MM.1S (cell line): ENCODE data around the gene ITIH4.

Experiments
- DNase-seq: peaks from one replicate; pipeline ENCODE4 v3.0.0-alpha.2; 2015
- H2AFZ ChIP-seq: fragments of 300-600 bp; sonication (generic); 2 replicates; pipeline ENCODE4 v1.6.0; 2016; ENCODE audit warnings: antibody characterized with exemption, low read length
- H3F3A ChIP-seq: fragments of 300-600 bp; sonication (generic); 2 replicates; pipeline ENCODE4 v1.6.1; 2016; ENCODE audit warnings: mild to moderate bottlenecking, antibody characterized with exemption, low read length, moderate library complexity, mixed read lengths; ENCODE audit not compliant: insufficient read depth
- H3K27ac ChIP-seq: fragments of 300-600 bp; sonication (generic); 2 replicates; pipeline ENCODE4 v1.5.1; 2016; ENCODE audit warnings: mild to moderate bottlenecking, low read length
- H3K27me3 ChIP-seq: fragments of 300-600 bp; sonication (generic); replicated peaks from 2 replicates; pipeline ENCODE4 v1.6.0; 2016; ENCODE audit warnings: low read length; ENCODE audit not compliant: insufficient read depth
- H3K36me3 ChIP-seq: fragments of 300-600 bp; sonication (generic); replicated peaks from 2 replicates; pipeline ENCODE4 v1.6.1; 2016; ENCODE audit warnings: mild to moderate bottlenecking, low read length, mixed read lengths; ENCODE audit not compliant: insufficient read depth
- H3K4me1 ChIP-seq: fragments of 300-600 bp; sonication (generic); 2 replicates; pipeline ENCODE4 v1.6.1; 2016; ENCODE audit warnings: low read length, mixed read lengths
- H3K4me2 ChIP-seq: fragments of 300-600 bp; sonication (generic); 2 replicates; pipeline ENCODE4 v1.6.0; 2016; ENCODE audit warnings: low read depth, low read length
- H3K4me3 ChIP-seq: fragments of 300-600 bp; sonication (generic); 2 replicates; pipeline ENCODE4 v1.5.1; 2016; ENCODE audit warnings: low read length, mixed read lengths
- H3K79me2 ChIP-seq: fragments of 300-600 bp; sonication (generic); 2 replicates; pipeline ENCODE4 v1.6.1; 2016; ENCODE audit warnings: mixed run types, low read length, mixed read lengths
- H3K9ac ChIP-seq: fragments of 300-600 bp; sonication (generic); 2 replicates; pipeline ENCODE4 v1.6.1; 2016; ENCODE audit warnings: low read length, mixed read lengths
- H3K9me2 ChIP-seq: fragments of 300-600 bp; sonication (generic); replicated peaks from 2 replicates; pipeline ENCODE4 v1.6.1; 2016; ENCODE audit warnings: mild to moderate bottlenecking, low read length, mixed read lengths; ENCODE audit not compliant: insufficient read depth
- H3K9me3 ChIP-seq: fragments of 300-600 bp; sonication (generic); replicated peaks from 2 replicates; pipeline ENCODE4 v1.6.1; 2016; ENCODE audit warnings: mild to moderate bottlenecking, low read length, mixed read lengths; ENCODE audit not compliant: insufficient read depth
- H4K20me1 ChIP-seq: fragments of 300-600 bp; sonication (generic); 2 replicates; pipeline ENCODE4 v1.6.1; 2016; ENCODE audit warnings: mild to moderate bottlenecking, low read length, moderate library complexity, mixed read lengths; ENCODE audit not compliant: insufficient read depth
- EZH2 ChIP-seq: fragments of 300-600 bp; sonication (generic); optimal IDR thresholded peaks from 2 replicates; pipeline ENCODE3; 2017; ENCODE audit warnings: low read depth, mild to moderate bottlenecking, antibody characterized with exemption, low read length, mixed read lengths
- EZH2phosphoT487 ChIP-seq: fragments of 300-600 bp; sonication (generic); IDR thresholded peaks from 2 replicates; pipeline ENCODE4 v1.6.1; 2018; ENCODE audit warnings: antibody characterized with exemption, low read length
- TF ChIP-seq, protein P1 (sequence below): fragments of 300-600 bp; sonication (generic); IDR thresholded peaks from 2 replicates; pipeline ENCODE4 v1.5.1; 2016; ENCODE audit warnings: antibody characterized with exemption, low read length, mixed read lengths

Gene ITIH4

DNA sequence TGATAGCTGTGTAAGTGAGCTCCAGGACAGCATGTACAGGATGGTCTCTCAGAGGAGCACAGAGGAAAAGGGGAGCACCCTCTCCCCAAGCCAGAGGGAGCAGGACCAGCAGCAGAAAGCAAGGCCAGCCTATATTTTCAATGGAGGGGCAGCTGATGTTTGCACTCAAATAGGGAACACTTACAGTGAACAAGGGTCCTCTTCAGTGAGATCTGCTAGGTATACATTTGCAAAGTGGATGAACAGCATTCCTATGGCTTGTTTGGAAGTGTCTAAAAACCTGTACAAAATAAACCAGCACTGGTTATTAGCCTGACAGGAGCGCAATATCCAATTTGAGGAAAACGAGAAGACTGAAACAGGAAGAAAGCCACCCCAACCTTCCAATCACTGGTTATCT lies 21.9 kb upstream of the ITIH4 start:
- Histone ChIP-seq H2AFZ (no peak overlapping the region), H3K4me3 (no peak overlapping the region), H3K79me2 (no peaks in the 10 kb centered on the region), H3K9ac (no peak overlapping the region), H3K27me3 (no peaks in the 10 kb centered on the region), H4K20me1 (no peaks in the 10 kb centered on the region), H3K27ac (no peak overlapping the region), H3K4me1 (no peaks in the 10 kb centered on the region), H3K4me2 (no peak overlapping the region), H3F3A (no peaks in the 10 kb centered on the region), H3K36me3 (no peaks in the 10 kb centered on the region), H3K9me2 (no peaks in the 10 kb centered on the region), H3K9me3 (no peaks in the 10 kb centered on the region)
- no peak for TF ChIP-seq EZH2phosphoT487
- TF ChIP-seq EZH2 = no peak
- TF ChIP-seq, protein P1, sequence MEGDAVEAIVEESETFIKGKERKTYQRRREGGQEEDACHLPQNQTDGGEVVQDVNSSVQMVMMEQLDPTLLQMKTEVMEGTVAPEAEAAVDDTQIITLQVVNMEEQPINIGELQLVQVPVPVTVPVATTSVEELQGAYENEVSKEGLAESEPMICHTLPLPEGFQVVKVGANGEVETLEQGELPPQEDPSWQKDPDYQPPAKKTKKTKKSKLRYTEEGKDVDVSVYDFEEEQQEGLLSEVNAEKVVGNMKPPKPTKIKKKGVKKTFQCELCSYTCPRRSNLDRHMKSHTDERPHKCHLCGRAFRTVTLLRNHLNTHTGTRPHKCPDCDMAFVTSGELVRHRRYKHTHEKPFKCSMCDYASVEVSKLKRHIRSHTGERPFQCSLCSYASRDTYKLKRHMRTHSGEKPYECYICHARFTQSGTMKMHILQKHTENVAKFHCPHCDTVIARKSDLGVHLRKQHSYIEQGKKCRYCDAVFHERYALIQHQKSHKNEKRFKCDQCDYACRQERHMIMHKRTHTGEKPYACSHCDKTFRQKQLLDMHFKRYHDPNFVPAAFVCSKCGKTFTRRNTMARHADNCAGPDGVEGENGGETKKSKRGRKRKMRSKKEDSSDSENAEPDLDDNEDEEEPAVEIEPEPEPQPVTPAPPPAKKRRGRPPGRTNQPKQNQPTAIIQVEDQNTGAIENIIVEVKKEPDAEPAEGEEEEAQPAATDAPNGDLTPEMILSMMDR = no peak
- DNase-seq = no peak

DNA sequence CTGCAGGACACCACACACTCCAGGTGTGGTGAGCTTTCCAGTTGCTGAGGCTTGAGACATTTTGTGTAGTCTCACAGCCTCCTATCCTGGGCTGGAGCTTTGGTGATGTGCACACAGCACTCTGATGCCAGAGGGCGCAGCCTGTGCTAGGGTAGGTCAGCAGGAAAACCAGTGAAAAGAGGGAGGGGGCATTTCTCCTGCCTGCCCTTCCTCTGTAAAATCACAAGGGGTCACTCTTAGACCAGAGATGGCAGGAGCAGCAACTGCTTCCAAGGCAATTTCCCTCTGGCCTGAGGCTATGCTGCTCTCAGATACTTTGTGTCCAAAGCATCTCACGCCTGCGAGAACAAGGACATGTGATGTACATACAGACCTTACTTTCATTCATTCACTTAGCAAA lies 20.9 kb upstream of the ITIH4 start:
- no peaks in the 10 kb centered on the region for H3K36me3 ChIP-seq
- H3K4me1 ChIP-seq = peaks cover 5% of the 10 kb centered on the region
- H3K4me2 ChIP-seq = no peak overlapping the region
- H2AFZ ChIP-seq = no peak overlapping the region
- H3K9ac ChIP-seq = no peak overlapping the region
- no peak overlapping the region for H3K27ac ChIP-seq
- DNase-seq = peak; percentile 20
- H3F3A ChIP-seq = 0 out of 2 replicates have a peak, but pooled peaks cover under 1% of the 10 kb centered on the region
- TF ChIP-seq, protein P1 = peak; percentile 50
- TF ChIP-seq EZH2phosphoT487 = no peak
- H4K20me1 ChIP-seq = no peaks in the 10 kb centered on the region
- no peaks in the 10 kb centered on the region for H3K79me2 ChIP-seq
- H3K9me3 ChIP-seq = no peaks in the 10 kb centered on the region
- no peak overlapping the region for H3K4me3 ChIP-seq
- H3K9me2 ChIP-seq = no peaks in the 10 kb centered on the region
- H3K27me3 ChIP-seq = no peaks in the 10 kb centered on the region

DNA sequence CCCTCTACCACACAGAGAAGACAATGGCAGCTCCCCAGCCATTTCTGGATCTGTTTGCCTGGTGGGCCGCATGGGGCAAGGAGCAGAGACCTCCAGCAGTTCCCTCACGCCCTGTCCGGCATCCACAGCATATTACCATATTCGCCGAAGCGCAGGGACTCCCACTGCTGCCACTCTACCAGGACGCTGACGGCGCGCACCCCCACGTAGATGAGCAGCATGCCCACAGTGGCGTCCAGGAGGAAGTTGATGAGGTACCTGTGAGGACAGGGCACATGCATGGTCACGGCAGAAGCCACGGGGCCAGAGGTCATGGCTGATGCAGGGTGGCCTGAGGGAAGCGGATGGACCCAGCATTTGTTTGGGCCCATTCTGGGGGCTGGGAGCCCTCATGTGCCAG lies 19.2 kb upstream of the ITIH4 start:
- Histone ChIP-seq H3K27me3 (no peaks in the 10 kb centered on the region), H3K9ac (no peak overlapping the region), H3K4me2 (no peak overlapping the region), H3K9me3 (no peaks in the 10 kb centered on the region), H4K20me1 (no peaks in the 10 kb centered on the region), H3K27ac (no peak overlapping the region), H3K9me2 (no peaks in the 10 kb centered on the region), H3K36me3 (no peaks in the 10 kb centered on the region), H3F3A (0 out of 2 replicates have a peak, but pooled peaks cover 5% of the 10 kb centered on the region), H3K4me3 (no peak overlapping the region), H3K4me1 (peaks cover 11% of the 10 kb centered on the region), H2AFZ (no peak overlapping the region), H3K79me2 (no peaks in the 10 kb centered on the region)
- no peak for DNase-seq
- TF ChIP-seq, protein P1 = no peak
- TF ChIP-seq EZH2phosphoT487 (no peak), EZH2 (no peak)
